Cardiac fibroblast (primary cell): Measurements from ENCODE around the gene FGD4.

Source experiments
- DNase-seq, 2 donors: peaks; one replicate each; pipeline versions ENCODE4 v3.0.0 to v3.0.0-alpha.2; 2010; ENCODE audit warnings: low read depth in 2 of 2
- H3K4me3 ChIP-seq, 2 donors: replicated peaks in 1 of 2; 1 replicate in 1 of 2; 2 replicates in 1 of 2; pipeline ENCODE4 v1.5.1; 2011; ENCODE audit warnings: low read depth in 2 of 2, low read length in 2 of 2, mild to moderate bottlenecking in 2 of 2, moderate library complexity in 1 of 2
- TF ChIP-seq, protein P1 (sequence below): IDR thresholded peaks from one replicate; pipeline ENCODE4 v1.5.1; 2011; ENCODE audit warnings: low read depth, mild to moderate bottlenecking, low read length, inconsistent platforms

FGD4 gene

DNA sequence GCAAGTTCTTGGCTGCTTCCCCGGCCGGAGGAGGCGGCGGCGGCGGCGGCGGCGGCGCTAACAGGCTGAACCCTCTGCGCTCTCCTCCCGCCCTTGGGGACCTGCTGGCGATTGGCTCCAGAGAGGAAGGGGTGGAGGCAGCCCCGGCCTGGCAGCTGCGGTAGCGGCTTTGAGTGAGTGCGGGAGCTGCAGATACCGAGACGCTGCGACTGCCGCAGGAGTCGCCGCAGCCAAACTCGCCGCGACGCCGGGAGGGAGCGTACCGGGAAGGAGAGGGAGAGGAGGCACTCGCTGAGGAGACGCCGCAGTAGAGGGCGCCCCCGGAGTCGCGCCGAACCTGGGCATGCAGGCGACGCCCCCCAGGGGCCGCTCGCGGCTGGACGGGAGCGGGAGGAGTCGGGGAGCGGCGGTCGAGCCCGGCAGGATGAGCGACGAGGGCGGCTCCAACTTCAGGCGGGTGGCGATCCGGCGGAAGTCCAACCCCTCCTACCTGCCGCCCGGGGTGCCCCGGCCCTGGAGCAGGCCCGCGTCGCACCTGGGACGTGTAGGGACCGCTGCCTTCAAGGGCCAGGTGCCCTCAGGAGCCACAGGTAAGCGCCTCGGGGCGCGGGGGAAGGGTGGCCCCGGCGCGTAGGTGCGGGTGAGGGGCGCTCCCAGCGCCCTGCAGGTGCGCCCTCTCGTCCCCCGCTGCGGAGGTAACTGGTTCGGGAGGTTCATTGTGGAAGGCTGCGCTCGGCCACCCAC lies at the start of gene FGD4:
TSS of gene FGD4 (plus strand) at position 189 of the 744 bp plus-strand sequence.
- peak; percentile 82 to 91 for DNase-seq
- H3K4me3 ChIP-seq: peak within 1 kb of the TSS; percentile 79 to 89
- TF ChIP-seq, protein P1, sequence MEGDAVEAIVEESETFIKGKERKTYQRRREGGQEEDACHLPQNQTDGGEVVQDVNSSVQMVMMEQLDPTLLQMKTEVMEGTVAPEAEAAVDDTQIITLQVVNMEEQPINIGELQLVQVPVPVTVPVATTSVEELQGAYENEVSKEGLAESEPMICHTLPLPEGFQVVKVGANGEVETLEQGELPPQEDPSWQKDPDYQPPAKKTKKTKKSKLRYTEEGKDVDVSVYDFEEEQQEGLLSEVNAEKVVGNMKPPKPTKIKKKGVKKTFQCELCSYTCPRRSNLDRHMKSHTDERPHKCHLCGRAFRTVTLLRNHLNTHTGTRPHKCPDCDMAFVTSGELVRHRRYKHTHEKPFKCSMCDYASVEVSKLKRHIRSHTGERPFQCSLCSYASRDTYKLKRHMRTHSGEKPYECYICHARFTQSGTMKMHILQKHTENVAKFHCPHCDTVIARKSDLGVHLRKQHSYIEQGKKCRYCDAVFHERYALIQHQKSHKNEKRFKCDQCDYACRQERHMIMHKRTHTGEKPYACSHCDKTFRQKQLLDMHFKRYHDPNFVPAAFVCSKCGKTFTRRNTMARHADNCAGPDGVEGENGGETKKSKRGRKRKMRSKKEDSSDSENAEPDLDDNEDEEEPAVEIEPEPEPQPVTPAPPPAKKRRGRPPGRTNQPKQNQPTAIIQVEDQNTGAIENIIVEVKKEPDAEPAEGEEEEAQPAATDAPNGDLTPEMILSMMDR: peak; percentile 22

DNA sequence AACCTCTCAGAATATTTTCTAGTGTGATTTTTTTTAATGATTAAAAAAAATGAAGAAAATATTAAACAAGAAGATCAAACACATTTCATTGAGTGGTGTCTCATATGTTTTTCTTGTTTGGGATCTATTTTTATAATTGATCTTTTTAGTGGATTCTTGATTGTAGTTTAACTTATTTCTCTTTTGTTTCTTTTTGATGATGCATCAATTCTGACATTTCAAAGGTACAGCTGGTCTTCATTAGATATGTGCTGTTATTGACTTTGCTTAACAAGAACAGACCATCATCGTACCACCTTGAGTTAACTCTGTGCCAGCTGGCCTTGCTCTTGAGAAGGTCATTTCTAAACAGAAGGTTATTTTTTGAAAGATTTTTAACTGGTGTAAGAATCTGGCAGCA lies 45.8 kb upstream of the FGD4 start:
- H3K4me3 ChIP-seq: no peak overlapping the region
- TF ChIP-seq, protein P1: no peak
- DNase-seq: no peak

DNA sequence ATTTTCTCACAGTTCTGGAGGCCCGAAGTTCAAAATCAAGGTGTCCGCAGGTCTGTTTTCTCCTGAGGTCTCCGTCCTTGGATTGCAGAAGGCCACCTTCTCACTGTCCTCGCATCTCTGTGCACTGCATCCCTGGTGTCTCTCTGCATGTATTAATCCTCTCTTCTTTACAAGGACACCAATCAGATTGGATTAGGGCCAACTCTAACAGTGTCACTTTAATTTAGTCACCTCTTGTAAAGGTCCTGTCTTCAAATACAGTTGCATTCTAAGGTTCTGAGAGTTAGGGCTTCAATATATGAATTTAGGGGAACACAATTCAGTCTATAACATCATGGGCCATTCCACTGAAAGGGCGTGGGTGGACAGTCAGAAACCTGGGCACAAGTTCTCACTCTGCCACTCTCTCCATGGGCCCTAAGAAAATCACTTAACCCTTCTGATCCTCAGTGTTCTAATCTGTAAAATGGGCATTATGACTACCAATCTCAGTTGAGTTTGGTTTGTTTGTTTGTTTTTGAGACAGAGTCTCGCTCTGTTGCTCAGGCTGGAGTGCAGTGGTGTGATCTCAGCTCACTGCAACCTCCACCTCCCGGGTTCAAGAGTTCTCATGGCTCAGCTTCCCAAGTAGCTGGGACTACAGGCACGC lies 41.6 kb upstream of the FGD4 start:
- no peak for DNase-seq
- TF ChIP-seq, protein P1: no peak
- H3K4me3 ChIP-seq: no peak overlapping the region

DNA sequence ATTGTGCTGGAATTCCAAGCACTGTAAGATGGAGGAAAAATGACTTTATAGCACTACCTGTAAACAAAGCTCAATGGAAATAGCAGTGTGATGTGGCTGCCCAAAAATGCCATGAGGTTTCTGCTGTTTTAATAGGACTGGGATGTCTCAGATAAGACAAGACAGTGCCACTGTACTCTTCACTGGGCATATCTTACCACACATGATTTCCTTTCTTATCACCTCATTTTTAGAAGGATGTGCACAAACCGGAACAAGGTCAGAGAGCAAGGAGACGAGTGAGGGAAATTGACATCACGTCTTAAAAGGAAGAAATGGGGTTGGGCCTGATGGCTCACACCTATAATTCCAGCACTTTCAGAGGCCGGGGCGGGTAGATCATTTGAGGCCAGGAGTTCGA lies 38.4 kb upstream of the FGD4 start:
- TF ChIP-seq, protein P1: no peak
- DNase-seq: no peak
- H3K4me3 ChIP-seq: no peak overlapping the region

DNA sequence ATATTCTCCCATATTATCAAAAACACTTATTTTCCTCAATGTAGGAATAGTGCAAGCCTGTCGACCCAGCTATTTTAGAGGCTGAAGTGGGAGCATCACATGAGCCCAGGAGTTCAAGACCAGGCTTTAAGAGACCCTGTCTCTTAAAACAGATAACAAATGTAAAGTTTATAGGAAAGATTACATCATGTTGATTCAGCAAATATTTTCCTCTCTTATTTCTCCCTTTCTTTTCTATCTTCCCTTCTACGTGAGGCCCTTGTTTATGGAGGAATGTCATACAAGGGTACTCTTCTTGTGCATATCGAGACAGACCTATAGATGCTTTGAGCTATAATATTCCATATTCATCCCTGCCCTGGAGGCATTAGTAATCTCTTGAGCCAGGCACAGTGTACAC lies 36.5 kb upstream of the FGD4 start:
- H3K4me3 ChIP-seq: no peak overlapping the region
- TF ChIP-seq, protein P1: no peak
- no peak for DNase-seq

DNA sequence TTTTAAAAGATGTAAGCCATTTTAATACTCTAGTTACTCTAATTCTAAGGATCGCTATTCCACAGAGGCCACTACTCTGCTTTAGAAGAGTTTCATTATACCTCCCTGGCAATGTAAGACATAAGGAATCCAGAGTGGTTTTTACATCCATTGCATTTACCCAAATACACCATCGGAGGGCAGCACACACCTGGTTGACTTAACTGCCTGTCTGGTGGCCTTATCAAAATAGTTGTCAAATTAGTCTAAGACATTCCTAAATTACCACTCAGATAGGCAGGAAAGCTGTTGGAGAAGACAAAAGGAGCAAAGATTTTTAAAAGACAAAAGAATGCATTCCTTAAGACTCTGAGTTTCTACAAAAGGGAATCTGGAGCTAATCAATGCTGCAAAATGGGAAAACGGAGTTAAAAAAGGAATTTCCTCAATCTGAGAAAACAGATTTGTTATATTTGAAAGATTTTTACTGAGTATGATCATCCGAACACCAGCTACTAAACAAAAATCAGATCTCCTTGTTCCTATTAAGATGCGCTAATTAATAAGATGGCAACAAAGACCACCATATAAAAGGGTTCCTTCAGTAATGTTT lies 33.8 kb upstream of the FGD4 start:
- no peak overlapping the region for H3K4me3 ChIP-seq
- peak; percentile 87 to 88 for DNase-seq
- TF ChIP-seq, protein P1: peak; percentile 78
